ELR (cell line): ENCODE measurements around the gene CCDC30.
"Not testable (repeated sequence)": the region's sequence is repeated elsewhere in the genome, so short reads cannot be mapped to it uniquely, and the experiment has no call there.

ENCODE experiments used
- DNase-seq: peaks from one replicate; pipeline ENCODE4 v3.0.0-alpha.2; 2015; ENCODE audit warnings: low read depth

The CCDC30 gene

DNA sequence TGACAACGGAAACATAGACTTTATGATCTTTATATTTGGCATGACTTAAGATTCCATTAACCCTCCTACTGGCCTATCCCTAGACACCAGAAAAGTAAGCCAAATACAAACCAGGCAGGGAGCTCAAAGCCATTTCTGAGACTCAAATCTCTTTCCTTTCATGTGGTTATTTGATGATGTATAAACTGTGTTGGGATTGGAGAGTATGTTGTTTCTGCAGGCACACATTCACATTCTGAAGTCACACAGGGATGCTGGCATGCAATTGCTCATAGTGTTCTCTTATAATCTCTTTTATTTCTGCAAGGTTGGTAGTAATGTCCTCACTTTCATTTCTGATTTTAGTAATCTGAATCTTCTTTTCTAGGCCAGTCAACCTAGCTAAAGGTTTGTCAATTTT, 13.0 kb upstream of the CCDC30 start:
- no peak for DNase-seq

- DNase-seq: peak; percentile 14
Measured at GRCh38 chr1:42453386-42453785, 9.7 kb upstream of the CCDC30 start.

DNA sequence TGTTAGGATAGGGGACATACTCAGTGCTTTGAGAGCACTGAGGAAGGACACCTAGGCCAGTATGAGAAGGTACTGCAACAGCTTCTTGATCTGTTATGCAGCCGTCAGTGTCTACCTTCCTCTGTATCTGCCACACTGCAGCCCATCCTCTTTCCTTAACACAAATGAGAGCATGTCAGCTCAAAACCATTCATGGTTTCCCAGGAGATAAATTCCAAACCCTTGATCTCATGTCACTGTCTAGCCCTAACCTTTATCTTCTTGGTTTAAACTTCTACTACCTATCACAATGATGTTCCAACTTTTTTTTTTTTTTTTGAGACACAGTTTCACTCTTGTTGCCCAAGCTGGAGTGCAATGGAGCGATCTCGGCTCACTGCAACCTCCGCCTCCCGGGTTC, 8.7 kb upstream of the CCDC30 start:
- no peak for DNase-seq

- peak; percentile 84 for DNase-seq
Measured at GRCh38 chr1:42456010-42456753, 6.9 kb upstream of the CCDC30 start, which contains the start of the genes PPCS and ZMYND12. TSS of gene PPCS (plus strand) at chr1:42456543. CDS start at chr1:42456566, 23 bp downstream. TSS of gene ZMYND12 (minus strand) at chr1:42456022. CDS start at chr1:42455997, 25 bp downstream.

DNA sequence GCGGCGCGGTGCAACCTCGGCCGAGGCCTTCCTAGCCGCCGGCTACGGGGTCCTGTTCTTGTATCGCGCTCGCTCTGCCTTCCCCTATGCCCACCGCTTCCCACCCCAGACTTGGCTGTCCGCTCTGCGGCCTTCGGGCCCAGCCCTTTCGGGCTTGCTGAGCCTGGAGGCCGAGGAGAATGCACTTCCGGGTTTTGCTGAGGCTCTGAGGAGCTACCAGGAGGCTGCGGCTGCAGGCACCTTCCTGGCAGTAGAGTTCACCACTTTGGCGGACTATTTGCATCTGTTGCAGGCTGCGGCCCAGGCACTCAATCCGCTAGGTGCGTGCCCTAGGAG, 6.4 kb upstream of the CCDC30 start:
- peak; percentile 73 for DNase-seq

DNA sequence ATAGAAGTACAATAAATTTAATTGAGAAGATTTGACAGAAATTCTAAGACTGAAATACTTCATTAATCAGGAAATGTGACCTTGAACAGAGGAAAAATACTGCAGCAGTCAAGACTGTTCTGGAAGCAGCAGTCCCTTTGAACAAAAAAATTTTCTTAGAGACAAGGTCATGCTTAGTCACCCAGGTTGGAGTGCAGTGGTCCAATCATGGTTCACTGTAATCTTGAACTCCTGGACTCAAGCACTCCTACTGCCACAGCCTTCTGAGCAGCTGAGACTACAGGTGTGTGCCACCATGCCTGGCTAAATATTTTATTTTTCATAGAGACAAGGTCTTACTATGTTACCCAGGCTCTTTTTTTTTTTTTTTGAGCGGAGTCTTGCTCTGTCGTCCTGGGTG, 1.9 kb upstream of the CCDC30 start:
- DNase-seq: no peak

- DNase-seq: no peak
Measured at GRCh38 chr1:42463921-42464320, 835 bp downstream of the CCDC30 start.

DNA sequence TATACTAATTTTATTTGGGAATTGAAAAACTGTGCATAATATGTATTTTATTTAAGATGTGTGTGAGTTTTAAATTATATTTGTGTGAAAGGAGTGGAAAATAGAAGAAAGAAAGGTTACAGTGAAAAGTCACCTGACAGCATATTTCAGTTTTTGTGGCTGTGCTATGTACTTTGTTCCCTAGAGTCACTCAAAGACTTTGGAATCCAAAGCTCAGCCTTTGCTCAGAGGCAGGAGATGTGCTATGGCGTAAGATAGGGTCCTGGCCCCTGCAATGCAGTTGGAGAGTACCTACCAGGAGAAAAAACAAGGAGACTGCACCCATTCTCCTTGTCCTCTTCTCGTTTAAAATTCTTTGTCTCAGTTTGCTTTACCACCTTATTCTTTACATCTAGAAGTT, 2.9 kb downstream of the CCDC30 start:
- DNase-seq: no peak

DNA sequence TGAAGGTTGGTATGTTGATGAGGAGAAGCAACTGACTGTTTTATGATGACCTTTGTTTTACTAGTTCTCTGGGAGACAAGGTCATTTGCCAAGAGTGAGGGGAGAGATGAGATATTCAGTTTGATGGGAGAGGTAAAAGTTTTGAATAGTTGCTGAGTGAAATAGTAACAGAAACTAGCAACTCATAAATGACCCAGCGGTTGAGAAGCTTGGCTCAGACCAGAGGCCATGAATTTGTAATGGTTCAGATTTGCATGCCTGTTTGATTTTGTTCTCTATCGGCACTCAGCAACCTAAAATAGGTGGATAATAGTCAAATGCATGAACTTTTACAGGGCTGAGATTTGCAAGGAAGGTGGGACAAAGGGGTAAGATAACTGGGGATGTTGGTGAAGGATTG, 6.6 kb downstream of the CCDC30 start:
- no peak for DNase-seq

DNA sequence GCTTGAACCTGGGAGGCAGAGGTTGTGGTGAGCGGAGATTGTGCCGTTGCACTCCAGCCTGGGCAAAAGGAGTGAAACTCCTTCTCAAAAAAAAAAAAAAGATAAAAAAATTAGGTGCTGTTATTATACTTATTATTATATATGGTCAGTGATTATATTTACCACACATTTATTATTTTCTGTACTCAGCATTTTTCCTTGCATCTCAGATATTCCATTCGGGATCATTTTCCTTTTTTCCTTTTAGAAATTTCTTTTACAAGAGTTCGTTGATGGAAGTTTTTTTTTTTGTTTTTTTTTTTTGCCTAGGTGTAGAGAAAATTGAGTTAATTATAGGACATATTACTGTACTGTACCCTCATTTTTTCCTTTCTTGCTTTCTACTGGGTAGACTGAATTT, 13.5 kb downstream of the CCDC30 start:
- no peak for DNase-seq

DNA sequence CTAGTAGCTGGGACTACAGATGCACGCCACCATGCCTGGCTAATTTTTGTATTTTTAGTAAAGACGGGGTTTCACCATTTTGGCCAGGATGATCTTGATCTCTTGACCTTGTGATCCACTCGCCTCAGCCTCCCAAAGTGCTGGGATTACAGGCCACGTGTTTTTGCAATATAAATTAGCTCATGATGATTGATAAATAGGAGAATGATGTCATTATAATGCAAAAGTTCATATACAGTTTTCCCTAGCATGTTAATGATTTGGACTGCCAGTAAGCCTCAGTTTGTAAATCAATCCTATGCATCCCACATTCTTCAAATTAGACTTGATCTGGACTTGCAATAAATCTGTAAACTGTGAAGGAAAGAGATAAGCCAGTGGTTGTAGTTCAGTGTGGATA, 14.3 kb downstream of the CCDC30 start:
- not testable (repeated sequence) for DNase-seq

DNA sequence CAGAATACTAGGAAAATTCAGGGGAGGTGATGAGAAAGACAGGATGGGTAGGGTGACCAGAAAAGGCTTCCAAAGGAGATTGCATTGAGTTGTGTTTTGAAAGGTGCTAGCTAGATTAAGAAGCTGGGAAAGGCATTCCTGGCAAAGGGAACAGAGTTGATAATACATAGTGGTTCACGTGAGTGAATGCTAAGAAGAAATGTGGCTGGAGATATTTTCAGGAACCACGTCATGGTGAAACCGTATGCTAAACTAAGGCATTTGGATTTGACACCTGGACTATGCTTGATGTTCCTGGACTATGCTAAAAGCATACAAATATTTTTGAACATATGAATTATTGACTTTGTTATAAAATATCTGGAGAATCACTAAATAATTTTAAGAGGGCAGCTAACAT, 14.7 kb downstream of the CCDC30 start:
- no peak for DNase-seq

DNA sequence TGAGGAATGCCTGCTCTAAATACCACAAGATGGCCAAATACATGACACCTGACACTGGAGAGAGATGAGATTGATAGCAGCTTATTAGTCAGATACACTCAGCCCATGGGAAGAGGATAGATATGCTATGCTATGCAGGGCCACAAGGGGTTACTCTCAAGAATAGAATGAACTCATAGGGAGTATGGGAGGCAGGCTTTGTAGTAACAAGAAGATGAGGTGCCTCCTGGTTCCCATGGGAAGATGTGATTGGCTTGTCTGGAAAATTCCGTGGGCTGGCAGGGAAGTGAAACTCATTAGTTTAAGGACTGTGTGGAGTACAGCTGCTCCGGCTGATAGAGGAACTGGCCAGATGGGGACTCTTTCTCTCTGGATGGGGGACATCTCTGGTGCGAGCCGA, 16.5 kb downstream of the CCDC30 start:
- DNase-seq: peak; percentile 67

GRCh38 chr1:42480921-42481320, 17.8 kb downstream of the CCDC30 start:
- peak; percentile 51 for DNase-seq

GRCh38 chr1:42482635-42483153, 19.6 kb downstream of the CCDC30 start:
- no peak for DNase-seq

- peak; percentile 92 for DNase-seq
Measured at GRCh38 chr1:42484382-42484781, 21.3 kb downstream of the CCDC30 start.

- DNase-seq: no peak
Measured at GRCh38 chr1:42490237-42490636, 27.2 kb downstream of the CCDC30 start.

- not testable (repeated sequence) for DNase-seq
Measured at GRCh38 chr1:42502031-42502430, 38.9 kb downstream of the CCDC30 start.

- DNase-seq: peak; percentile 6
Measured at GRCh38 chr1:42504535-42505128, 41.5 kb downstream of the CCDC30 start.

DNA sequence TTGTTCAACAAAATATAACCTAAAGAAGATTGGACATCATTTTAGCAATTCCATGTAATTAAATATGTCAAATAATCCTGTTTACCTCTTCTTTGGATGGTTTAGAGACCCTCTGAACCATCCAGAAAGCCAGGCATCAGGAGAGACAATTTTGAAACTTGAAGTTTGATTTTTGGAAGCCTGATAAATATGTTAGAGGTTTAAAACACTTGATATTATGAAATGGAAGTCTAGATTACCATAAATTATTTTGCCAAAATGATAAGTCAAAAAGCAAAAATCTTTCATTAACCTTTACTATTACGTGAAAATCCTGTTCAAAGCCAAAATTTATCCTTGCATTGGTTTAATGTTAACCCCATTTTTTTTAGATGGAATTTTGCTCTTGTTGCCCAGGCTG, 43.5 kb downstream of the CCDC30 start:
- no peak for DNase-seq

DNA sequence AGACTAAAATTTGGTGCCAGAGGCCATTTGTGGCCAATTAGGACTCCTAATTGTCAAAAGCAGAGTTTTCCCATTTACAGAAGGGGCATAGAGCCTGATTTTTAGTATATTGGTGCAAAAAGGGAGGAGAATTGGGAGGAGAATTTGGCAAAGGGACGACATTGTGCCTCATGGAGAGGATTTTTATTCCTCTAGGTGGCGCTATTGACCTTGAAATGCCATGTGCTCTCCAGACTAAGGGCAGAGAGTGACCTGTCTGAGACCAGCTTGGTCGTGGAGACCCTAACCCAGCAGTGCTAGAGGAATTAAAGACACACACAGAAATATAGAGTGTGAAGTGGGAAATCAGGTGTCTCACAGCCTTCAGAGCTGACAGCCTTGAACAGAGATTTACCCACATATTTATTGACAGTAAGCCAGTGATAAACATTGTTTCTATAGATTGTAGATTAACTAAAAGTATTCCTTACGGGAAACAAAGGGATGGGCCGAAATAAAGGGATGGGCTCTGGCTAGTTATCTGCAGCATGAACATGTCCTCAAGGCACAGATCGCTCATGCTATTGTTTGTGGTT, 48.6 kb downstream of the CCDC30 start:
- DNase-seq: peak; percentile 54

DNA sequence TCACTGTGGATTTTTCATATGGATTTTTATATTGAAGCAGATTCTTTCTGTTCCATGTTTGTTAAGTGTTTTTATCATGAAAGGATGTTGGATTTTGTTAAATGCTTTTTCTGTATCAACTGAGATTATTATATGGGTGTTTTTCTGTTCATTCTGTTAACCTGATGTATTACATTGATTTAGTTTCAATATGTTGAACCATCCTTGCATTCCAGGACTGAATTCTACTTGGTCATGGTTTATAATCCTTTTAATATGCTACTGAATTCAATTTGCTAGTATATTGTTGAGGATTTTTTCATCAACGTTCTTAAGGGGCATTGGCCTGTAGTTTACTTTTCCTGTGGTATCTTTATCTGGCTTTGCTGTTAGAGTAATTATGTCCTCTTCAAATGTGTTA, 55.8 kb downstream of the CCDC30 start:
- DNase-seq: no peak

DNA sequence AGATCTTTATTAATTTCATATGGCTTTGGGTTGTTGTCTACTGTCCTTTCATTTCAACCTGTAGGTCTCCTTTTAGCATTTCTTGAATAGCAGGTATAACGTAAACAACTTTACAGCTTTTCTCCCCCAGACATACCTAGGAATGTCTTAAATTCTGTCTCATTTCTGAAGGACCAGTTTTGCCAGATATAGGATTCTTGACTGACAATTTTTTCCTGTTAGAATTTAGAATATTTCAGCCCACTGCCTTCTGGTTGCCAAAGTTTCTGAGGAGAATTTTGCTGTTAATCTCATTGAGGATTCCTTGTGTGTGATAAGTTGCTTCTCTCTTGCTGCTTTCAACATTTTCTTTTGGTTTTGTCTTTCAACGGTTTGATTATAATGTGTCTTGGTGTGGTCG, 60.1 kb downstream of the CCDC30 start:
- no peak for DNase-seq
